GM12801 (cell line): ENCODE data around the gene S100A13.

Source experiments
- TF ChIP-seq, protein P1 (sequence below): IDR thresholded peaks from one replicate; pipeline ENCODE4 v1.5.1; 2011; ENCODE audit warnings: control low read depth; ENCODE audit not compliant: insufficient read length; ENCODE audit errors: extremely low read depth

The S100A13 gene

DNA sequence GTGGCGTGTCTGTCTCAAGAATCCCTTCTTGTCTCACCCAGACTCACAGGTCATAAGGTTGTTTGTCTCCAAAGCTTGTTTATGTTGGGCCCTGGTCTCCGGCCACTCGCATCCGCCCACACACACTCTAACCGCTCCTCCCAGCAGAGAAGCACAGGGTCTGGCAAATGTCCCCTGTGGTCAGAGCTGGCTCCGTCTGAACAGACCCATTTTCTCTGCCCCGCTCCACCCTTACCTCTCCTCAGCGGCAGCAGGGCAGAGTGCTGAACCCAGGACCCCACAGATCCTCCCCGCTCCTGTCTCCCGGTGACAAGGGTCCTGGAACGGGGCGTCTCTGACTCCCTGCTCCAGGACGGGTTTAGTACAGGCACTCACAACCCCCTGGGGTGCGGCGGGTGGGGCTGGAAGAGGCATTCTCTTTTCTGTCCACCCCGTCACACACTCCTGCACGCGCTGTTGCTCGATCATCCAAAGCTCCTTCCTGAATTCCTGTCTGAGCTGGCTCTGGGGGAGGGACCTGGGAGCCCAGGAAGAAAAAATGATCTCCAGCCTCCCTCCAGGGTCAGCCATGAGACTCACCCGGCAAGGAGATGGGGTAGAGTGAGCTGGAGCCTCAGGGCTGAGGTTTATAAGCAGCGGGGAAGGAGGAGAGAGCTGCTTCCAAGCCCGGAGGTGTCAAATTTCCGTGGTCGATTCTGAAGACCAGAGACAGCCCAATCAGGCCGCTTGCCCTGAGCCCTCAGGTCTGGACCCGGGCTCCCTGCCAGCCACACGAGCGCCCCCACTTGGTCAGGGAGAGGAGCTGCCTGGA, at the start of gene S100A13:
Gene S100A13, minus strand, starts transcription at position 602 of the 811 bp plus-strand sequence. CDS start 1,033 bp downstream, outside the sequence.
- TF ChIP-seq, protein P1, sequence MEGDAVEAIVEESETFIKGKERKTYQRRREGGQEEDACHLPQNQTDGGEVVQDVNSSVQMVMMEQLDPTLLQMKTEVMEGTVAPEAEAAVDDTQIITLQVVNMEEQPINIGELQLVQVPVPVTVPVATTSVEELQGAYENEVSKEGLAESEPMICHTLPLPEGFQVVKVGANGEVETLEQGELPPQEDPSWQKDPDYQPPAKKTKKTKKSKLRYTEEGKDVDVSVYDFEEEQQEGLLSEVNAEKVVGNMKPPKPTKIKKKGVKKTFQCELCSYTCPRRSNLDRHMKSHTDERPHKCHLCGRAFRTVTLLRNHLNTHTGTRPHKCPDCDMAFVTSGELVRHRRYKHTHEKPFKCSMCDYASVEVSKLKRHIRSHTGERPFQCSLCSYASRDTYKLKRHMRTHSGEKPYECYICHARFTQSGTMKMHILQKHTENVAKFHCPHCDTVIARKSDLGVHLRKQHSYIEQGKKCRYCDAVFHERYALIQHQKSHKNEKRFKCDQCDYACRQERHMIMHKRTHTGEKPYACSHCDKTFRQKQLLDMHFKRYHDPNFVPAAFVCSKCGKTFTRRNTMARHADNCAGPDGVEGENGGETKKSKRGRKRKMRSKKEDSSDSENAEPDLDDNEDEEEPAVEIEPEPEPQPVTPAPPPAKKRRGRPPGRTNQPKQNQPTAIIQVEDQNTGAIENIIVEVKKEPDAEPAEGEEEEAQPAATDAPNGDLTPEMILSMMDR: no peak

GRCh38 chr1:153673511-153673910, 46.2 kb upstream of the S100A13 start:
- TF ChIP-seq, protein P1: no peak

- TF ChIP-seq, protein P1: no peak
These were observed 43.7 kb upstream of the S100A13 start, which contains the start of gene ILF2 for GRCh38 chr1:153670859-153671627. Gene ILF2 (minus strand): TSS chr1:153670993. CDS start chr1:153670922, 71 bp downstream.

- TF ChIP-seq, protein P1: no peak
These were observed 43.1 kb upstream of the S100A13 start for GRCh38 chr1:153670257-153670858.

GRCh38 chr1:153669606-153670005, 42.3 kb upstream of the S100A13 start:
- TF ChIP-seq, protein P1: no peak

- TF ChIP-seq, protein P1: no peak
These were observed 40.1 kb upstream of the S100A13 start for GRCh38 chr1:153667439-153667838.

- TF ChIP-seq, protein P1: no peak
These were observed 35.9 kb upstream of the S100A13 start for GRCh38 chr1:153663211-153663610.
